GM18508 (cell line): ENCODE data around the gene C5.
"Not testable (repeated sequence)": the region's sequence is repeated elsewhere in the genome, so short reads cannot be mapped to it uniquely, and the experiment has no call there.

ENCODE experiments used
- ATAC-seq: cut with Tn5 transposase; IDR thresholded peaks from one replicate; pipeline ENCODE4 v1.9.1; 2021; ENCODE audit warnings: moderate number of reproducible peaks; ENCODE audit not compliant: insufficient read depth, unreplicated experiment

C5 gene

GRCh38 chr9:121053544-121053943 is 3.5 kb upstream of the C5 start:
- ATAC-seq = no peak

DNA sequence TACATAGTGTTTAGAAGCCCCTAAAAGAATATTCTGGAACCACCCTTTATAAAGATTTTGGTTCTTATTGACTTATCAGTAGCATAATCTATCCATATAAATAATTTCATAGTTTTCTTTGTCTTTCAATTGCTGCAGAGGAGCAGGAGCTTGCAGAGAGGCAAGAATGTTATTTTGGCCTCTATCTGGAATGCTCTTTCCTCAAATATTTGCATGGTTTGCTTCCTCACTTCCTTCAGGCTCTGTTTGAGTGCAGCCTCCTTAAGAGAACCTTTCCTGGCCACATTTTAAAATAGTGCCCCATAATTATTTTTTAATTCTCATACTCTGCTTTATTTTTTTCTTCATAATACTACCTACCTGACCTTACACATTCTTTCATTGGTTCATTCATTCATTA is 1.5 kb downstream of the C5 start:
- ATAC-seq = no peak

DNA sequence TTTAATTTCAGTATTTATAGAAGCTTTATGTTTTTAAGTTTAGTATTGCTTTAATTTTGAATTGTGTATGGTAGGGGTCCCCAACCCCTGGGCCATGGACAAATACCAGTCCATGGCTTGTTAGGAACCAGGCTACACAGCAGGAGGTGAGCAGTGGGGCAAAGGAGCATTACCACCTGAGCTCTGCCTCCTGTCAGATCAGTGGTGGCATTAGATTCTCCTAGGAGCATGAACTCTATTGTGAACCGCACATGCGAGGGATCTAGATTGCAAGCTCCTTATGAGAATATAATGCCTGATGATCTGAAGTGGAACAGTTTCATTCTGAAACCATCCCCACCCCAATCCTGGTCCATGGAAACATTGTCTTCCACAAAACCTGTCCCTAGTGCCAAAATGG is 1.9 kb downstream of the C5 start:
- ATAC-seq = no peak

GRCh38 chr9:121038804-121039203 is 11.3 kb downstream of the C5 start:
- no peak for ATAC-seq

- no peak for ATAC-seq
These were observed 11.7 kb downstream of the C5 start for GRCh38 chr9:121038362-121038761.

DNA sequence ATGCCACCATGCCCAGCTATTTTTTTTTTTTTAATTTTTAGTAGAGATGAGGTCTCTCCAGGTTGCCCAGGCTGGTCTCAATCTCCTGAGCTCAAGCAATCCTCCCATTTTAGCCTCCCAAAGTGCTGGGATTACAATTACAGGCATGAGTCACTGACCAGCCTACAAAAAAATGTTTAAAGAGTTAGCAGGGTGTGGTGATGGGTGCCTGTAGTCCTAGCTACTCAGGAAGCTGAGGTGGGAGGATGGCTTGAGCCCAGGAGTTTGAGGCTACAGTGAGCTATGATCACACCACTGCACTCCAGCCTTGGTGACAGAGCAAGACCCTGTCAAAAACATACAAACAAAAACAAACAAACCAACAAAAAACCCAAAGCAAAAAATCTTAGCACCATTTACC is 14.4 kb downstream of the C5 start:
- ATAC-seq = not testable (repeated sequence)

- no peak for ATAC-seq
These were observed 15.5 kb downstream of the C5 start for GRCh38 chr9:121034529-121034928.

DNA sequence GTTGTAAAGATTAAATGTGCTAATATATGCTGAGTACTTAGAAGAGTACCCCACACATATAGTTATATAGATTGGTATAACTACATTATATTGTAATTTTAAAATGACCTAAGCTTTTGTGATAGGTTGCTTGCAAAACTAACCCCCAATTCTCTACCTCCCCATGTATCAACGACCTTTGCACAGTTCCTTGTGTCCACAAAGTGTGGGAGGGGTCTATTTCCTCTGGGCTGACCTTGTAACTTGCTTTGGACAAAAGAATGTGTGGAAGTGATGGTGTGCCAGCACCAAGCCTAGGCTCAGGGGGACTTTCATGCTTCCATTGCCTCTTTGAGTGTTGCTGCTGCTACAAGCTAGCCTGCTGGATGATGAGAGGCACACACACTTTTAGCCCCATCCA is 20.6 kb downstream of the C5 start:
- ATAC-seq = no peak

- ATAC-seq = not testable (repeated sequence)
These were observed 21.8 kb downstream of the C5 start for GRCh38 chr9:121028285-121028684.

DNA sequence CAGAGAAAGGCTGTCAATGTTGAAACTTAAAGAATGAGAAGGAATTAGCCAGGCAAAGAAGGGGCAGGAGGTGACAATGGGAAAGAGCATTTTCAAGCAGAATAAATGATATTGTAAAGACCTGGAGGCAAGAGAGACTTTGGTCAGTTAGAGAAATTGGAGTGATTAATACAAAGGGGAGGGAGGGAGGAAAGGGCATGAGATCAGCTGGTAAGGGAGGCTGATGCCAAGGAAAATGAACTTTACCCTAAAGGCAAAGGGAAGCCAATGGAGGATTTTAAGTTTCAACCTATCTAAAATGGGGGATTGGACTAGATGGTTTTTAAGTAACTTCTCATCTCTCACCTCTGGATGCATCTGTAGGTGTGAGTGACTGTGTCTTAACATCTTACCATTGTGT is 23.3 kb downstream of the C5 start:
- no peak for ATAC-seq

- ATAC-seq = no peak
These were observed 23.8 kb downstream of the C5 start for GRCh38 chr9:121026260-121026691.

DNA sequence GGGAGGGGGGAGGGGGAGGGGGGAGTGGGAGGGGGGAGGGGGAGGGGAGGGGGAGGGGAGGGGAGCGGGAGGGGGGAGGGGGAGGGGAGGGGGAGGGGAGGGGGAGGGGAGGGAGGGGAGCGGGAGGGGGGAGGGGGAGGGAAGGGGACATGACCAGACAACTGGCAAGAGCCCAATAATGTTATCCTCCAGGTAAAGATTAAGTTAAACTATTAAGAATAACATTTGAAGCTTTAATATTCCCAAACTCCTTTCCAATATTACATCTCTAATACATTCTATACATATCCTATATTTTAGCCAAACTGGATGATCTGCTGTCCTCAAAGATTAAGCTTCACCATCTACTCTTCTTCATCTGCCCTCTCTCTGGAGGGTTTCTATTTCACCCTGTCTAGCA is 25.8 kb downstream of the C5 start:
- no peak for ATAC-seq

- ATAC-seq = no peak
These were observed 27.0 kb downstream of the C5 start for GRCh38 chr9:121023064-121023463.

DNA sequence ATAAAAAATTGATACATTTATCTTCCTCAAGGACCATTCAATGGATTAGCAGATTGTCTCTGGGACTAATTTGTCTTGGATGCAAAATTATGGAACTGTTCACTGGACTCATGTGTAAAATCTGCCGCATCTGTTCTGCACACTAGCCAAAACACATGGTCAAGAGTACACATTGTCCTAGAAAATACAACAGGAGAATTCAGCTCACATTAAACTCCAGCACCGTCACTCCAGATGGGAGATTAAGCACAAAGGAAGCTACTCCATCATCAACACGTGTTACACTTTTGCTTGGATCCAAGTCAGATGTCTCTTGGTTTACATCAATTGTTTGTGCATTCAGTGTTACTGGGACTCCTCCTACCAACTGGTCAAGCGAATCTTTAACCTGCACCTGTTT is 28.8 kb downstream of the C5 start:
- ATAC-seq = no peak

DNA sequence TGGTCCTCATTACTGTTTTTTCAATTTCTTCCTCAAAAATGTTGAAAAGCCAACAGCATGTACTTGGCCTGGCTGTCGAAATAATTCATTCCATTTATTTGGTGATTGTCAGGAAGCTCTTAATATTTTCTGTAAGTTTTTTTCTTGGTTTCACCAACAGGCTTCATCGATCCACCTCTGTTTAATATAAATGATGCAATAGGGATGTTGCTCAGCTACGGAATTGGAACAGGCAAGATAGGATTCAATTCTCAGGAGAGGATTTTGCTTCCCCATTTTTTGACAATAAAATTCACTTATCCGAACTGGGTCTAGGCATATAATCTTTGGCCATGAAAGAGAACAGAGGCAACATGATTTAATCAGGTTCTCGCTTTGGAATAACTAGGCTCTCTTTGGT is 30.8 kb downstream of the C5 start:
- ATAC-seq = no peak

DNA sequence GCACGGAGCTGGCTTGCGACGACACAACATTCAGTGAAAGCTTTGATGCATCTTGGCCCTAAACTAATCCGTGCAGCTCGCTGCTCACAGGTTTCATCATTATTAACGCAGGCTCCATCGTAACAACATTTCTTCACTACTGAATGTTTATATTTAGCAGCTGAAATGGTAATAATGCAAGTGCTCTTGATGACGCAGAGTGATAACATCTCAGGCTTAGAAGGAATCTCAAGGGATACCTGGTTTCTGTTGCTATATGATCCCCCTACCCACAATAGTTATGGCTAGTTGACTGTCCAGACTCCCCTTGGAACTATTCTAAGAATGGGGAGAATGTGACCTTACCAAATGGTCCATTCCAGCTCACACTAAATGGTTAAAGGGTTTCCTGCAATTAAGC is 36.2 kb downstream of the C5 start:
- ATAC-seq = no peak

- no peak for ATAC-seq
These were observed 40.4 kb downstream of the C5 start for GRCh38 chr9:121009650-121010049.

- no peak for ATAC-seq
These were observed 50.8 kb downstream of the C5 start for GRCh38 chr9:120999317-120999716.

DNA sequence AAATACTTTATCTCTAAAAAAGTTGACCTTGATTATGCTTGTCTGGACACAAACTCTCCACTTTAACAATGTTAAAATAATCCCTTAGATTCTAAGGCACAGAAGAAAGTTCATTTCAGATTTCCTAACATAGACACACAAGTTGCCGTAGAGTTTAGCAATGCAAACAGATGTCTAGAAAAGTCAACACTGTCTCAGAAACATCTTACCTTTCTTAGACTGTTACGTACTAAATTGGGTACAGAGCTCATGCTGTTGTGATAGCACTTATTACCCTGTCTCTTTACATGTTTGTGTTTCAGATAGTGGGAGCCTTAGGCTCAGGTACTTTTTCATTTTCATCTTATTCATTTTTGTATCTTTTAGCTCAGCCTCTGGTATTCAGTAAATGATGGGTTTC is 52.0 kb downstream of the C5 start:
- no peak for ATAC-seq

DNA sequence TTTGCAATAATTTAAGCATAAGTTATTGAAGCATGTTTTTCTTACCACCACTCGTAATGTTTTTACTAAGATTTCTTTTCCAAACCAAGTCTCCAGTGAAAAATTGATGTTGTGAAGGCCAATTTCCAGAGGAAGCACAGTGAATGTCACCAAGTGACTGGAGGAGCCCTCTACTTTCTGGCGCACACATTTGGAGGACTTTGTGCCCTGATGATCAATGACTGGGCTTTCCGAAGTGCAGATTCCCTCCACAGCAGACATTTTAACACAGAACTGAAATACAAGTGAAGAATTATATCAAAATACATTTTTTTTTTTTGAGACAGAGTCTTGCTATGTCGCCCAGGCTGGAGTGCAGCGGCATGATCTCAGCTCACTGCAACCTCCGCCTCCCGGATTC is 52.6 kb downstream of the C5 start:
- ATAC-seq = no peak

- ATAC-seq = no peak
These were observed 53.7 kb downstream of the C5 start for GRCh38 chr9:120996409-120996808.

GRCh38 chr9:120989065-120989464 is 61.0 kb downstream of the C5 start:
- no peak for ATAC-seq

GRCh38 chr9:120985819-120986222 is 64.3 kb downstream of the C5 start:
- no peak for ATAC-seq
